Measurements from ENCODE around the gene LAMB1.

GRCh38 chr7:107890493-107890961 lies 112.4 kb downstream of the LAMB1 start:
- TF ChIP-seq CTCF (IDR thresholded peaks at IDR 0.05) (no peak), POLR2A (IDR thresholded peaks at IDR 0.05) (no peak)
